ENCODE data around the gene OR7G2. TPM values are rescaled to one million over a fixed set of nuclear protein-coding genes. Genes with fewer than 3 reads are reported as not detected.

Gene OR7G2
- total RNA-seq: not detected

DNA sequence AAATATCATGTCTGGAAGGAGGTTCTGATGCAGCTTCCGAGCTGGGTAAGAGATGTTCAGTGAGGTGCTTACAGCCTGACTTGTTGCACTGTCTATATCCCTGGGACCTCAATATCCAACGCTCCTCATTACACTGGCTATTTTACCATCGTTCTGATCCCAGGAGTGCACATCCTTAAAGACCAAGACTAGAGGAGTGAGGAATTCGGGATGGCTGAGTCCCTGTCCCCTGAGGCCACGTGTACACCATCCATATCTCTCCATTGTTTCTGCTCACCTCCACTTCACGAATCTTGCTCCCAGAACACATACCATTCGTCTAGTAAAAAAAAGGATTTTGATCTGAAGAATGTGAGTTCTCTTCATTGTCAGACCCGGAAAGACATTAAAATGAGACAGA, at the start of gene OR7G2:
TSS of gene OR7G2 (minus strand) at position 101 of the 400 bp plus-strand sequence. CDS start 4,232 bp downstream, outside the sequence.
- intact Hi-C loops (cut with DNase I; ENCODE audit: low total_unique reads): no loop called here
- no peak for DNase-seq (ENCODE audit: low spot score in 2 of 2)
- TF ChIP-seq CTCF (IDR thresholded peaks at IDR 0.05) (no peak), POLR2A (IDR thresholded peaks at IDR 0.05) (no peak)
- H3K4me3 ChIP-seq (ENCODE audit: low read depth, poor library complexity, severe bottlenecking): no peak within 1 kb of the TSS
- 27 to 42% methylated on average over 8 of the region's 8 CpGs for WGBS, 2 donors

GRCh38 chr19:9156304-9156703, 49.0 kb upstream of the OR7G2 start:
- no peak for TF ChIP-seq CTCF (IDR thresholded peaks at IDR 0.05)
- TF ChIP-seq POLR2A (IDR thresholded peaks at IDR 0.05): no peak
- intact Hi-C loops (cut with DNase I; ENCODE audit: low total_unique reads): no loop called here
- no peak for DNase-seq (ENCODE audit: low spot score in 2 of 2)
- WGBS, 2 donors: 83 to 88% methylated on average over 1 of the region's 1 CpG
- H3K4me3 ChIP-seq (ENCODE audit: low read depth, poor library complexity, severe bottlenecking): no peak overlapping the region

DNA sequence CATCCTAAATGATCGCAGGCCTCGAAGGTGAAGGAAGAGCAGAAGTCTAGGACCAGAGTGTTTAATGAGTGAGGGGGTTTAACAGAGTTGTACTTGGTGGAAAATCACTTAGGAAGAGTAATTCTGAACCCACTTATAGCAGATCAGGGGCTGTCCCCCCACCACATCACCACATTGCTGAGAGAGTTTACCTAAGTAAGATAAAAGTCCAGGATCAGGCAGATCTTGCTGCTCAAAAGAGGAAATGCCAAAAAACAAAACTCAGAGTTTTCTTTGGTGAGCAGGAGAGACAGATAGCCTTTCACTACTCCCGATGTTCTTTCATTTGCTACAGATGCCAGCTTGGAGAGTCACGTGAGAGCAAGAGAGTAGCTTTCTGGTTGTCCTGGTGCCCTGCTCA, 48.3 kb upstream of the OR7G2 start:
- WGBS, 2 donors: 91 to 95% methylated on average over 4 of the region's 4 CpGs

GRCh38 chr19:9151367-9151766, 44.1 kb upstream of the OR7G2 start:
- TF ChIP-seq POLR2A (IDR thresholded peaks at IDR 0.05) (no peak), CTCF (IDR thresholded peaks at IDR 0.05) (no peak)
- WGBS, 2 donors: 87 to 91% methylated on average over 5 of the region's 5 CpGs
- H3K4me3 ChIP-seq (ENCODE audit: low read depth, poor library complexity, severe bottlenecking): no peak overlapping the region
- no peak for DNase-seq (ENCODE audit: low spot score in 2 of 2)
- intact Hi-C loops (cut with DNase I; ENCODE audit: low total_unique reads): no loop called here

More for the DNA sequence above, 48.3 kb upstream of the OR7G2 start:
- H3K4me3 ChIP-seq (ENCODE audit: low read depth, poor library complexity, severe bottlenecking): no peak overlapping the region
- no peak for TF ChIP-seq CTCF (IDR thresholded peaks at IDR 0.05)
- no peak for TF ChIP-seq POLR2A (IDR thresholded peaks at IDR 0.05)
- DNase-seq (ENCODE audit: low spot score in 2 of 2): no peak
- intact Hi-C loops (cut with DNase I; ENCODE audit: low total_unique reads): no loop called here

- no peak for DNase-seq (ENCODE audit: low spot score in 2 of 2)
- no peak for TF ChIP-seq CTCF (IDR thresholded peaks at IDR 0.05)
- no peak for TF ChIP-seq POLR2A (IDR thresholded peaks at IDR 0.05)
- WGBS, 2 donors: 88 to 98% methylated on average over 5 of the region's 5 CpGs
- intact Hi-C loops (cut with DNase I; ENCODE audit: low total_unique reads): no loop called here
- H3K4me3 ChIP-seq (ENCODE audit: low read depth, poor library complexity, severe bottlenecking): no peak overlapping the region
Measured at GRCh38 chr19:9150650-9151049, 43.4 kb upstream of the OR7G2 start.

DNA sequence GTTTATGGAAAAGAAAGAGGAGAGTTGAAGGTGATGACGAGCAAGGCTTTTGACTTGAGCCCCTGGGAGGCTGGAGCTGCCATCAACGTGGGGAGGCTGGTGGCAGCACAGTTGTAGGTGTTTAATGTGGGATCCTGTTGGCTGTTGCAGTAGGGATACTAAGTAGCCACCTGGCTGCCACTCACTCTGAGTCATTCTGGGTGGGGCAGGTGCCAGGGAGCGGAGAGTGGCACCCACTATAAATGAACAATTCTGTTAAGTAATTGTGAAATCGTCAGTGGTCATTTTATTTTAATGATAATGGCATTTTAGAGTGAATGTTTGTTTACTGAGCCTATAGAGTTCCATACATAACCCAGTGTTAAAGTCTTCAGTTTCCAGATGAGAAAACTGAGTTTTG, 42.7 kb upstream of the OR7G2 start:
- peak in 1 of 2 donors; percentile 42 for DNase-seq (ENCODE audit: low spot score in 2 of 2)
- no peak overlapping the region for H3K4me3 ChIP-seq (ENCODE audit: low read depth, poor library complexity, severe bottlenecking)
- WGBS, 2 donors: 90 to 93% methylated on average over 4 of the region's 4 CpGs
- TF ChIP-seq POLR2A (IDR thresholded peaks at IDR 0.05) (no peak), CTCF (IDR thresholded peaks at IDR 0.05) (no peak)
- intact Hi-C loops (cut with DNase I; ENCODE audit: low total_unique reads): loop anchor here (10.0 kb wide), 1 partner anchor 1525 kb away; no protein-coding TSS in a partner anchor
